Cerebellar nuclear complex (tissue), 1 donor: Measurements from ENCODE around the gene TMEM117.

Source experiments
- DNase-seq, 2 experiments: peaks; one replicate each; lab custom pipeline; 2025; lab: John Stamatoyannopoulos, UW

The TMEM117 gene

GRCh38 chr12:43964033-43964432 lies 128.2 kb downstream of the TMEM117 start:
- DNase-seq = no peak

DNA sequence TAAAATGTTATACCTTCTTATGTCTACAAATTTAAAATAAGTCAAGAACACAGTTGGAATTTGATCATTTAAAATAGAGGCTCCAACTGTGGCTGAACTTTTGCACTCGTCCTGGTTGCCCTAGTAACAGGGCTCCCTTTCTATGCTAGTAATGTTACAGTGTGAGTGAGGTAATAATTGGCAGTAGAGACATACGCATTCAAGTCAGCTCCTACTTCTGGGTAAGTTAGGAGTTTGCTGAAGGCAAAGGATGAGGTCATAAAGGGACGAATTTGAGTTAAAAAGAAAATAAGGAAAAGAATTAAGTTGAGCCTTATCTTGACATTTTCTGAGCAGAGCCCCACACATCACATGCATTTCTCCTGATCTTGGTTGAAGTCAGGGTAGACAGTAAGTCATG lies 129.1 kb downstream of the TMEM117 start:
- DNase-seq = no peak

DNA sequence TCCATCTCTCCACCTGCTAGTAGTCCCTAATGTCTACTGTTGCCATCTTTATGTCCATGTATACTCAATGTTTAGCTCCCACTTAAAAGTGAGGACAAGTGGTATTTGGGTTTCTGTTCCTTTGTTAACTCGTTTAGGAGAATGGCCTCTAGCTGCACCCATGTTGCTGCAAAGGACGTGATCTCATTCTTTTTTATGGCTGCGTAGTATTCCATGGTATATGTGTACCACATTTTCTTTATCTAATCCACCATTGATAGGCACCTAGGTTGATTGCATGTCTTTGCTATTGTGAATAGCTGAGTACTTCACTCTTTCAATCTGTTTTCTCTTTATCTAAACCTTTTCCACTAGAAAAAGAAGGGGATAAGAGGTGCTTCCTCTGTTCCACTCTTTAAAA lies 130.0 kb downstream of the TMEM117 start:
- DNase-seq = no peak

DNA sequence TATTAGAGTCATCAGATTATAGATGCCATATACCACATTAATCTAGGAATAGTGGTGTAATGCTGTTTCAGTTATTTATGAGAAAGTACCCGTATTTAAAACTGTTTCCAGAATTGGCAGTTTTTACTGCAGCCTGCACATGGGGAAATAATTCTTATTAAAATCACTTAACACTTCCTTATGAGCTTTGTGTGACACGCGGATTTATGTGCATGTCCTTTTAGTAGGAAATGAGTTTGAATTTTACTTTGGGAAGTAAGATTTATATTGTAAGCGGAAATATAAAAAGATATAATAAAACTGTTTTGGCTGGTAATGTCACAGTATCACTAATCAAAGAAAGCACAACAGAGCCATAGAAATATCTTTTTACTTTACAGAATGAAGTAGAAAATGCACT lies 132.9 kb downstream of the TMEM117 start:
- no peak for DNase-seq

GRCh38 chr12:43969882-43970281 lies 134.0 kb downstream of the TMEM117 start:
- DNase-seq = no peak

DNA sequence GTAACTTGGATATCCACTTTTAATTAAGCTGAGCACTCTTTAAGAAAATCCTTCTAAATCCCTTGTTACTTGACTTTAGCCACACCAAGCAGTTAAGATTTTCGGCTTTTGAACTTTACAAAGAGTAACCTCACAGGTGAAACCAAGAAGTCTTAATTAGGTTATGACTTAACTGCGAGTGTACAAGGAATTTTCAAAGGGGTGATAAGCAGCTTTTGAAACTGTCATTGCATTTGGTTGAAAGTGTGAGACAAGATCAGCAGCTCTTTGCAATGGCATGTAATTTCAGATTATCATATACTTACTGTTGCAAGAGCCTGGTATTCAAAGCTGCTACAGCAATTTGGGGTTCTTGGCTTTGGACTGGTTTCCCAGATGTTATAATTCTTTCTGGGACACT lies 137.5 kb downstream of the TMEM117 start:
- no peak for DNase-seq

- DNase-seq = no peak
Observed at GRCh38 chr12:43973993-43974392, 138.1 kb downstream of the TMEM117 start.

GRCh38 chr12:43976027-43976426 lies 140.1 kb downstream of the TMEM117 start:
- no peak for DNase-seq

DNA sequence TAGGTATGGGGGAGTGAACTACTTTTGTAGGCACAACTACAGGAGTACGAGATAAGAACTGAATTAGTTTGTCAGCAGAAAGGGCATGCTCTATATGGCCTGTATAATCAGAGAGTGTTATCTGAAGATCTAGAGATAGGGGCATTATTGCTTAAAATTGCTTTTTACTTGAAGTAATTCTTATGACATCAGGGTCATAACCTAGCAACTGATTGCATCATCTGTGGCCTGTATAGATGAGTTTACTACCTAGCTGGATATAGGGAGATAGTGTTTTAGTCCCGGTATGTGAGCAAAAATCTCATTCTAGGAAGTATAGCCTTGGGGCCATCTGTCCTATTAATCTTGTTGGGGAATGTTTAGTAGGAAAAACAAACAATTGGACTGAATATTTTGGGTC lies 142.7 kb downstream of the TMEM117 start:
- DNase-seq = no peak

- DNase-seq = no peak
Observed at GRCh38 chr12:43979450-43979849, 143.6 kb downstream of the TMEM117 start.

- DNase-seq = no peak
Observed at GRCh38 chr12:43980627-43981191, 144.8 kb downstream of the TMEM117 start.

DNA sequence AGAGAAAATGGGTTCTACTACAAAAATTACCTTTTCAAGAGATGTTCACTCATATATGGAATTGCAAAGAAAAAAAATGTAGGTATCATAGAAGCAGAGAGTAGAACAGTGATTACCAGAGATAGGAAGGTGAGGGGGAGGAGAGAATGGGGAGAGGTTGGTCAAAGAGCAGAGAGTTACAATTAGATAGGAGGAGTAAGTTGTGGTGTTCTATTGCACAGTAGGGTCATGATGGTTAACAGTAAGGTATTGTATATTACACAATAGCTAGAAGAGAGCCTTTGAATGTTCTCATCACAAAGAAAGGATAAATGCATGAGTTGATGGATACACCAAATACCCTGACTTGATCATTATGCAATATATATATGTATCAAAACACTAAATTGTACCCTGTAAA lies 145.8 kb downstream of the TMEM117 start:
- no peak for DNase-seq

GRCh38 chr12:43982544-43982943 lies 146.7 kb downstream of the TMEM117 start:
- DNase-seq = no peak

GRCh38 chr12:43988838-43989560 lies 153.1 kb downstream of the TMEM117 start:
- DNase-seq = no peak

DNA sequence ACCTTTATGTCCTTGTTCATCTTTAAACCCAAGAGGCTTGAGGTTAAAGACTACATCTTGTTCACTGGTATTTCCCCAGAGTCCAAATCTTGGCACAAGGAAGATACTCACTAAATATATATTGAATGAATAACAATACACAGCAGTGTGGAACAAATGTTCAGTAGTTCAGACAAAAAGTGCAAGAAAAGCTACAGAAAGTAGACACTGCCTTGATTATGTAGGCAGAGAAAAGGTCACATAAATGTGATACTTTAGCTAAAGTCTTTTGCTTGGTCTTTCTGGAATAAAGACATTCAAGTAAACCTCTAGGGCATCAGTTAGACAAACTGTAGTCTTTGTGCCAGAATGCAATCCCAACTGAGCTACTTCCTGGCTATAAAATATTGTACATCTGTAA lies 157.0 kb downstream of the TMEM117 start:
- no peak for DNase-seq

- no peak for DNase-seq
Observed at GRCh38 chr12:44000309-44000952, 164.6 kb downstream of the TMEM117 start.

DNA sequence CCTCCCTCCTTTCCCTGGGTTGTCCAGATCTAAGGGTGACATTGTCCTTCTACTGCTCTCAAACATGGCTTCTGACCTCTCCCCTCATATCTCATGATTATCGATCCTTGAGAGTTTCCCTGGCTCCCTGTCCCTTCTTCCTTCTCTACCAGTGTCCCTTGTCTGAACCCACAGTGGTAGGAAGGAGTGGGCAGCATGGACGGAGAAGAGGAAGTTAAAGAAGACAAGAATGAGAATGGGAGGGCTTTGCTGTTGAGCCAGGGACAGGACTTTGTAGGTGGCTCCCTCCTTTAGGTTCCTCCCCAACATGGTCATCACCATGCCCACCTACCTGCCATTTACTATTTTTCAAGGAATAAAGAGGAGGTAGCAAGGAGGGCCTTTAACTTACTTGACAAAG lies 166.7 kb downstream of the TMEM117 start:
- no peak for DNase-seq

DNA sequence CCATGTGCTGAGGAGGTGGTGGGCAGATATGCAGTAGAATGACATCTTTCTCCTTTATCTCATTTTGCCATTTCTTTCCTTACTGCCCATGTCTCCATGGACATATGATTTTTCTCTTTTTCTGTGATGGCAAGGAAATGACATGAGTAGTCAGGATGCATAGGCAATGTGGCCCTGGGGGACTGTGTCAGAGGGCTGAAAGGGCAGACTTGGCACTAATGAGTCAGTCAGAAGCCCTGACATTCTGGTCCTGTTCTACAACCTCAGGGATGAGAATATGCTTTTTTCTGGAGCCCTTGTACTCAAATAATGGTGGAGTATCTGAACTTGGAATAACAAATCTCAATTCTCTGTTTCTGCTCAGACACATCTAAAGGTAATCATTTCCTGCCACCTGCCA lies 167.8 kb downstream of the TMEM117 start:
- DNase-seq = no peak

GRCh38 chr12:44015333-44015941 lies 179.6 kb downstream of the TMEM117 start:
- DNase-seq = peak in 1 of 2 experiments; percentile 51

GRCh38 chr12:44017216-44017615 lies 181.3 kb downstream of the TMEM117 start:
- DNase-seq = no peak

- no peak for DNase-seq
Observed at GRCh38 chr12:44019118-44019517, 183.2 kb downstream of the TMEM117 start.

GRCh38 chr12:44020555-44020954 lies 184.7 kb downstream of the TMEM117 start:
- DNase-seq = no peak

DNA sequence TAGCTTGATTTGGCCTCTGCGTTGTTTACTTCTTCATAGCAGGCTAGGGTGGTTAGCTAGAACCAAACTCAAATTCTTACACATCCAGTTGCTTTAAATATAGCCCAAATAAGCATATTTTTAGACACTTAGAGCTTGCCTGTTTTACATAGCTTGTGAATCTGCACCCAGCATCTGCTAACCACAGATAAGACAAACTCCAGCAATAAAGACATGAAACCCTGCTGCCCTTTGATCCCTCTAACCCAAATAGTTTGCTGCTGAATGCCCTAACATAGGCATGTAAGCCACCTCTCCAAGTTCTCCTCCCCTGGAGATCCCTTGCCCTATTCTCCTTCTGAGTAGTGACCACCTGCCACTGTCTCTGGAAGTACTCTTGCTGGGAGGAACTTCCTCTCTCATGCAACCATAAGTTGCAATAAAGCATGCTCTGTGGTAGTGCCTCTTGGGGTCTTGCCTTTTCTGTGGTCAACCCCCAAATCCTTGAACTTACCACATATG lies 185.6 kb downstream of the TMEM117 start:
- DNase-seq = no peak
